HCT116 (cell line): ENCODE results near the gene SERINC3. TPM values are rescaled to one million over a fixed set of nuclear protein-coding genes. Genes with fewer than 3 reads are reported as not detected.

ENCODE experiments used
- ATAC-seq: fragments of 200-7000 bp; cut with Tn5 transposase; 2 replicates; pipeline ENCODE4 v1.9.1; 2020; ENCODE audit warnings: mild to moderate bottlenecking, moderate library complexity
- BruUV-seq: library from RNA; stranded (reverse); fragments of 400-500 nt; replicated peaks from 2 replicates; lab custom pipeline; 2021; lab: Mats Ljungman, UMichigan
- CTCF ChIA-PET: fragments of 300-600 bp; sonication (Branson Sonifier 250); formaldehyde crosslinking; loops from one replicate; lab custom pipeline; 2021; ENCODE audit warnings: antibody characterized with exemption; lab: Charles Lee
- POLR2A ChIA-PET: fragments of 300-600, 350-600 bp; sonication (Branson Sonifier 250); formaldehyde crosslinking; loops from one replicate; lab custom pipeline; 2021; ENCODE audit warnings: antibody characterized with exemption; lab: Charles Lee
- RAD21 ChIA-PET, 2 experiments: fragments of 300-600 bp; sonication (Branson Sonifier 250); formaldehyde crosslinking; loops; one replicate each; lab custom pipeline; 2023; ENCODE audit warnings: low total read pairs in 2 of 2; ENCODE audit not compliant: uncharacterized antibody in 2 of 2, unreplicated experiment in 2 of 2, low non-redundant PET in 1 of 2; lab: Charles Lee
- DNase-seq: peaks from one replicate; pipeline ENCODE4 v3.0.0-alpha.2; 2010; ENCODE audit warnings: low read depth, low spot score
- H2AFZ ChIP-seq: fragments of 200-600 bp; shearing (Covaris generic), sonication (generic); 2 replicates; pipeline ENCODE4 v1.6.1; 2017; ENCODE audit warnings: low read depth, mixed run types, mixed read lengths, antibody characterized with exemption, low read length; ENCODE audit not compliant: poor library complexity, severe bottlenecking
- H3K27ac ChIP-seq: 2 replicates; pipeline ENCODE4 v1.5.1; 2012; ENCODE audit warnings: low read depth, low read length
- H3K27me3 ChIP-seq: fragments of 200-600 bp; sonication (generic); 2 replicates; pipeline ENCODE4 v1.6.1; 2016; ENCODE audit warnings: mixed run types, low read length, mixed read lengths; ENCODE audit not compliant: insufficient read depth
- H3K36me3 ChIP-seq, 2 experiments: fragments of 200-500 bp in 1 of 2; fragments of 200-600 bp in 1 of 2; sonication (Bioruptor generic) in 1 of 2; sonication (generic) in 1 of 2; 2 replicates each; pipeline versions ENCODE4 v1.5.1 to v1.6.1; 2014 to 2016; ENCODE audit warnings: low read length in 2 of 2, inconsistent platforms in 1 of 2, mixed read lengths in 1 of 2, mixed run types in 1 of 2; ENCODE audit not compliant: insufficient read depth in 2 of 2, control insufficient read depth in 1 of 2
- H3K4me1 ChIP-seq, 2 experiments: fragments of 200-600 bp in 1 of 2; sonication (generic) in 1 of 2; 2 replicates each; pipeline versions ENCODE4 v1.5.1 to v1.6.1; 2012 to 2017; ENCODE audit warnings: low read length in 2 of 2, inconsistent platforms in 1 of 2, mild to moderate bottlenecking in 1 of 2, mixed read lengths in 1 of 2, mixed run types in 1 of 2, moderate library complexity in 1 of 2; ENCODE audit not compliant: insufficient read depth in 2 of 2, control insufficient read depth in 1 of 2
- H3K4me2 ChIP-seq: fragments of 200-600 bp; sonication (generic); 2 replicates; pipeline ENCODE4 v1.6.1; 2017; ENCODE audit warnings: mixed run types, low read length, mixed read lengths
- H3K4me3 ChIP-seq, 2 experiments: fragments of 200-600 bp in 1 of 2; sonication (generic) in 1 of 2; replicated peaks in 1 of 2; 2 replicates each; pipeline ENCODE4 v1.5.1; 2011 to 2016; ENCODE audit warnings: low read length in 2 of 2, control low read depth in 1 of 2, low read depth in 1 of 2, mild to moderate bottlenecking in 1 of 2, mixed read lengths in 1 of 2, mixed run types in 1 of 2
- H3K79me2 ChIP-seq: fragments of 200-600 bp; sonication (generic); 2 replicates; pipeline ENCODE4 v1.6.1; 2017; ENCODE audit warnings: mild to moderate bottlenecking, mixed run types, low read length, moderate library complexity, mixed read lengths; ENCODE audit not compliant: insufficient read depth
- H3K9ac ChIP-seq: fragments of 200-600 bp; sonication (generic); 2 replicates; pipeline ENCODE4 v1.6.1; 2016; ENCODE audit warnings: low read length, mixed read lengths
- H3K9me2 ChIP-seq: fragments of 200-600 bp; sonication (generic), shearing (Covaris generic); 2 replicates; pipeline ENCODE4 v1.6.1; 2017; ENCODE audit warnings: mixed run types, mild to moderate bottlenecking, moderate library complexity; ENCODE audit not compliant: insufficient read depth
- H3K9me3 ChIP-seq, 2 experiments: fragments of 200-500 bp in 1 of 2; fragments of 200-600 bp in 1 of 2; sonication (Bioruptor generic) in 1 of 2; sonication (generic) in 1 of 2; 2 replicates each; pipeline ENCODE4 v1.6.1; 2014 to 2017; ENCODE audit warnings: low read length in 2 of 2, mixed read lengths in 2 of 2, inconsistent platforms in 1 of 2, low read depth in 1 of 2, mild to moderate bottlenecking in 1 of 2, mixed run types in 1 of 2, moderate library complexity in 1 of 2; ENCODE audit not compliant: control insufficient read depth in 1 of 2, insufficient read depth in 1 of 2
- H4K20me1 ChIP-seq: fragments of 200-600 bp; sonication (generic), shearing (Covaris generic); 2 replicates; pipeline ENCODE4 v1.6.1; 2017; ENCODE audit warnings: mixed run types, mild to moderate bottlenecking, moderate library complexity; ENCODE audit not compliant: insufficient read depth
- CBX3 ChIP-seq: IDR thresholded peaks from 2 replicates; pipeline ENCODE4 v1.6.1; 2012; ENCODE audit warnings: low read depth
- CEBPB ChIP-seq: IDR thresholded peaks from 2 replicates; pipeline ENCODE4 v1.6.1; 2012; ENCODE audit warnings: low read depth
- ELF1 ChIP-seq: IDR thresholded peaks from 2 replicates; pipeline ENCODE4 v1.6.1; 2012; ENCODE audit warnings: low read depth, borderline replicate concordance
- POLR2AphosphoS5 ChIP-seq: IDR thresholded peaks from 2 replicates; pipeline ENCODE4 v1.6.1; 2011; ENCODE audit warnings: mild to moderate bottlenecking, low read depth, low read length, moderate library complexity
- RAD21 ChIP-seq: IDR thresholded peaks from 2 replicates; pipeline ENCODE4 v1.6.1; 2012; ENCODE audit warnings: low read depth, mild to moderate bottlenecking
- SIN3A ChIP-seq: IDR thresholded peaks from 2 replicates; pipeline ENCODE4 v1.6.1; 2012; ENCODE audit warnings: low read depth
- SP1 ChIP-seq: IDR thresholded peaks from 2 replicates; pipeline ENCODE4 v1.6.1; 2012; ENCODE audit warnings: low read depth
- YY1 ChIP-seq: IDR thresholded peaks from 2 replicates; pipeline ENCODE4 v1.6.1; 2011; ENCODE audit warnings: low read length, low read depth, moderate library complexity, mild to moderate bottlenecking; ENCODE audit not compliant: insufficient replicate concordance; ENCODE audit errors: extremely low read depth
- ZFX ChIP-seq: fragments of 450-650 bp; IDR thresholded peaks from 2 replicates; pipeline ENCODE4 v1.6.1; 2017
- intact Hi-C: fragments of 100-400 bp; cut with micrococcal nuclease; formaldehyde crosslinking; loops from 2 replicates; pipeline ENCODE4 v1.10.0; 2022
- total RNA-seq: library from RNA; stranded (reverse); gene quantifications from one replicate; pipeline ENCODE4 v1.2.1, GENCODE V29; 2021; ENCODE audit not compliant: unreplicated experiment

Gene SERINC3
- total RNA-seq, 1 experiment from 2014 or later = 56.8 TPM

GRCh38 chr20:44516491-44516890 lies 5.4 kb downstream of the SERINC3 start:
- no peak overlapping the region for H3K4me3 ChIP-seq
- H3K27me3 ChIP-seq = no peaks in the 10 kb centered on the region
- no peak for ATAC-seq
- H3K4me2 ChIP-seq = no peak overlapping the region
- ChIA-PET CTCF (no interaction called here), RAD21 (no interaction called here), POLR2A (no interaction called here)
- no peaks in the 10 kb centered on the region for H3K9me2 ChIP-seq
- H2AFZ ChIP-seq = no peak overlapping the region
- intact Hi-C loops = no loop called here
- peaks cover 2 to 4% of the 10 kb centered on the region in 2 experiments; a peak in 1 of 4 replicates for H3K36me3 ChIP-seq
- no peak for DNase-seq
- BruUV-seq = no TSS peak
- no peak overlapping the region for H3K9ac ChIP-seq
- peaks cover 3 to 8% of the 10 kb centered on the region in 2 experiments; a peak in 3 of 4 replicates for H3K4me1 ChIP-seq
- no peak overlapping the region for H3K27ac ChIP-seq
- no peak for TF ChIP-seq ELF1
- TF ChIP-seq ZFX = no peak
- H3K9me3 ChIP-seq = no peaks in the 10 kb centered on the region
- no peaks in the 10 kb centered on the region for H4K20me1 ChIP-seq
- peaks cover 76% of the 10 kb centered on the region for H3K79me2 ChIP-seq

GRCh38 chr20:44513871-44514270 lies 8.0 kb downstream of the SERINC3 start:
- Histone ChIP-seq H3K36me3 (peaks cover 5 to 18% of the 10 kb centered on the region in 2 experiments; a peak in 2 of 4 replicates), H3K4me2 (no peak overlapping the region), H3K9me2 (no peaks in the 10 kb centered on the region), H4K20me1 (no peaks in the 10 kb centered on the region), H3K79me2 (peaks cover 49% of the 10 kb centered on the region), H2AFZ (no peak overlapping the region), H3K27ac (no peak overlapping the region), H3K4me1 (no peaks in the 10 kb centered on the region), H3K9me3 (no peaks in the 10 kb centered on the region), H3K4me3 (no peak overlapping the region), H3K27me3 (no peaks in the 10 kb centered on the region), H3K9ac (no peak overlapping the region)
- RAD21 ChIA-PET = no interaction called here
- ATAC-seq = no peak
- DNase-seq = no peak
- intact Hi-C loops = no loop called here
- CTCF ChIA-PET = no interaction called here
- POLR2A ChIA-PET = no interaction called here
- TF ChIP-seq POLR2AphosphoS5 (no peak), SIN3A (no peak), CEBPB (no peak), RAD21 (no peak), CBX3 (no peak), SP1 (no peak), YY1 (no peak)
- no TSS peak for BruUV-seq
